H9 (cell line): ENCODE measurements around the gene ST7L. TPM values are rescaled to one million over a fixed set of nuclear protein-coding genes. Genes with fewer than 3 reads are reported as not detected.

Experiments
- DNase-seq: peaks from one replicate; pipeline ENCODE4 v3.0.0-alpha.2; 2017
- H2AFZ ChIP-seq: one replicate; pipeline ENCODE4 v1.6.1; 2013; ENCODE audit warnings: mild to moderate bottlenecking, low read length, control low read depth, moderate library complexity
- H2AK5ac ChIP-seq: 2 replicates; pipeline ENCODE4 v1.6.1; 2013; ENCODE audit warnings: low read length, control low read depth, mixed read lengths; ENCODE audit not compliant: insufficient read length
- H2BK120ac ChIP-seq: one replicate; pipeline ENCODE4 v1.6.1; 2013; ENCODE audit warnings: low read depth, mild to moderate bottlenecking, low read length, control low read depth, inconsistent platforms; ENCODE audit not compliant: poor library complexity, severe bottlenecking
- H2BK12ac ChIP-seq: 2 replicates; pipeline ENCODE4 v1.6.1; 2013; ENCODE audit warnings: low read length, control low read depth, mixed read lengths, low read depth; ENCODE audit not compliant: insufficient read length
- H2BK15ac ChIP-seq: 2 replicates; pipeline ENCODE4 v1.6.1; 2013; ENCODE audit warnings: low read depth, low read length, control low read depth
- H2BK20ac ChIP-seq: one replicate; pipeline ENCODE4 v1.6.1; 2013; ENCODE audit warnings: low read depth, mild to moderate bottlenecking, low read length, control low read depth, inconsistent platforms; ENCODE audit not compliant: poor library complexity, severe bottlenecking
- H2BK5ac ChIP-seq: 2 replicates; pipeline ENCODE4 v1.6.1; 2013; ENCODE audit warnings: low read length, control low read depth, mixed read lengths; ENCODE audit not compliant: insufficient read length
- H3K14ac ChIP-seq: 2 replicates; pipeline ENCODE4 v1.6.1; 2013; ENCODE audit warnings: low read length, control low read depth; ENCODE audit not compliant: insufficient read depth
- H3K18ac ChIP-seq: 2 replicates; pipeline ENCODE4 v1.6.1; 2013; ENCODE audit warnings: low read depth, mild to moderate bottlenecking, mixed read lengths, low read length, control low read depth; ENCODE audit not compliant: insufficient read length
- H3K23ac ChIP-seq: 2 replicates; pipeline ENCODE4 v1.6.1; 2013; ENCODE audit warnings: low read length, control low read depth, mixed read lengths, low read depth; ENCODE audit not compliant: insufficient read length
- H3K23me2 ChIP-seq: 2 replicates; pipeline ENCODE4 v1.6.1; 2013; ENCODE audit warnings: low read depth, mild to moderate bottlenecking, mixed read lengths, low read length, control low read depth; ENCODE audit not compliant: insufficient read length, poor library complexity, severe bottlenecking
- H3K27ac ChIP-seq: 2 replicates; pipeline ENCODE4 v1.5.1; 2013; ENCODE audit warnings: low read length, control low read depth, mixed read lengths, low read depth; ENCODE audit not compliant: insufficient read length
- H3K27me3 ChIP-seq: 2 replicates; pipeline ENCODE4 v1.6.1; 2013; ENCODE audit warnings: low read length, control low read depth, inconsistent platforms; ENCODE audit not compliant: insufficient read depth
- H3K4ac ChIP-seq: 2 replicates; pipeline ENCODE4 v1.6.1; 2013; ENCODE audit warnings: low read depth, mild to moderate bottlenecking, control low read depth, inconsistent platforms, low read length, moderate library complexity
- H3K4me1 ChIP-seq: 2 replicates; pipeline ENCODE4 v1.6.1; 2013; ENCODE audit warnings: low read length, control low read depth, inconsistent platforms; ENCODE audit not compliant: insufficient read depth
- H3K4me2 ChIP-seq: 2 replicates; pipeline ENCODE4 v1.6.1; 2013; ENCODE audit warnings: low read length, control low read depth, mixed read lengths; ENCODE audit not compliant: insufficient read length, insufficient read depth
- H3K56ac ChIP-seq: 2 replicates; pipeline ENCODE4 v1.6.1; 2013; ENCODE audit warnings: low read depth, mild to moderate bottlenecking, mixed read lengths, low read length, control low read depth; ENCODE audit not compliant: insufficient read length
- H3K79me1 ChIP-seq: 2 replicates; pipeline ENCODE4 v1.6.1; 2013; ENCODE audit warnings: low read depth, mild to moderate bottlenecking, moderate library complexity, low read length, control low read depth, inconsistent platforms; ENCODE audit not compliant: insufficient read depth, poor library complexity, severe bottlenecking
- H3K79me2 ChIP-seq: 2 replicates; pipeline ENCODE4 v1.6.1; 2013; ENCODE audit warnings: low read length, control low read depth, inconsistent platforms; ENCODE audit not compliant: insufficient read depth
- H3K9ac ChIP-seq: 2 replicates; pipeline ENCODE4 v1.6.1; 2013; ENCODE audit warnings: low read length, control low read depth, mixed read lengths; ENCODE audit not compliant: insufficient read length; ENCODE audit errors: extremely low read depth
- H3K9me3 ChIP-seq: one replicate; pipeline ENCODE4 v1.6.1; 2013; ENCODE audit warnings: low read depth, low read length, inconsistent platforms; ENCODE audit not compliant: control insufficient read depth
- H3T11ph ChIP-seq: one replicate; pipeline ENCODE4 v1.6.1; 2013; ENCODE audit warnings: mild to moderate bottlenecking, low read length, control low read depth, inconsistent platforms
- H4K20me1 ChIP-seq: one replicate; pipeline ENCODE4 v1.6.1; 2013; ENCODE audit not compliant: control insufficient read depth, insufficient read length, insufficient read depth
- H4K5ac ChIP-seq: 2 replicates; pipeline ENCODE4 v1.6.1; 2013; ENCODE audit warnings: low read depth, mild to moderate bottlenecking, mixed read lengths, low read length, control low read depth; ENCODE audit not compliant: insufficient read length
- H4K8ac ChIP-seq: replicated peaks from 2 replicates; pipeline ENCODE4 v1.6.1; 2013; ENCODE audit warnings: low read length, control low read depth, mixed read lengths, low read depth; ENCODE audit not compliant: insufficient read length
- H4K91ac ChIP-seq: 2 replicates; pipeline ENCODE4 v1.6.1; 2013; ENCODE audit warnings: low read depth, mild to moderate bottlenecking, moderate library complexity, mixed read lengths, low read length, control low read depth; ENCODE audit not compliant: insufficient read length
- H3K27ac Mint-ChIP-seq, 3 experiments: 2 replicates in 2 of 3; 3 replicates in 1 of 3; pipeline ENCODE4 v1.8.0; 2020 to 2021; ENCODE audit warnings: mixed read lengths in 3 of 3, mild to moderate bottlenecking in 1 of 3, moderate library complexity in 1 of 3
- H3K27me3 Mint-ChIP-seq: 2 replicates; pipeline ENCODE4 v1.8.0; 2021; ENCODE audit warnings: low read depth, mild to moderate bottlenecking, moderate library complexity, mixed read lengths
- H3K36me3 Mint-ChIP-seq, 3 experiments: 2 replicates in 2 of 3; 3 replicates in 1 of 3; pipeline ENCODE4 v1.8.0; 2020 to 2021; ENCODE audit warnings: low read depth in 3 of 3, mixed read lengths in 3 of 3; ENCODE audit not compliant: insufficient read depth in 1 of 3
- H3K4me1 Mint-ChIP-seq, 2 experiments: 2 replicates each; pipeline ENCODE4 v1.8.0; 2020; ENCODE audit warnings: mixed read lengths in 2 of 2
- H3K4me3 Mint-ChIP-seq, 2 experiments: 2 replicates in 1 of 2; 3 replicates in 1 of 2; pipeline ENCODE4 v1.8.0; 2020 to 2021; ENCODE audit warnings: mild to moderate bottlenecking in 2 of 2, mixed read lengths in 2 of 2, moderate library complexity in 1 of 2
- H3K9me3 Mint-ChIP-seq, 2 experiments: 2 replicates in 1 of 2; 3 replicates in 1 of 2; pipeline ENCODE4 v1.8.0; 2020; ENCODE audit warnings: mild to moderate bottlenecking in 2 of 2, mixed read lengths in 2 of 2, moderate library complexity in 1 of 2
- WGBS: extraction: QIAGEN DNeasy Blood & Tissue Kit; methylation state at CpG from one replicate; pipeline ENCODE4 v1.1.7; 2013; ENCODE audit warnings: missing lambda C conversion rate, low lambda C conversion rate, mixed read lengths; ENCODE audit not compliant: insufficient read length; ENCODE audit errors: extremely low coverage; 5-methylcytosine and 5-hydroxymethylcytosine counted together
- total RNA-seq: library from RNA; stranded (reverse); gene quantifications from 2 replicates; pipeline ENCODE4 v1.2.1, GENCODE V29; 2021
- TF ChIP-seq, protein P1 (sequence below): fragments of 200-600 bp; sonication (generic); conservative IDR thresholded peaks from 3 replicates; pipeline ENCODE4 v1.8.0; 2021; ENCODE audit warnings: antibody characterized with exemption, mild to moderate bottlenecking

Gene ST7L
- total RNA-seq, 1 experiment from 2014 or later = 16.0 TPM

DNA sequence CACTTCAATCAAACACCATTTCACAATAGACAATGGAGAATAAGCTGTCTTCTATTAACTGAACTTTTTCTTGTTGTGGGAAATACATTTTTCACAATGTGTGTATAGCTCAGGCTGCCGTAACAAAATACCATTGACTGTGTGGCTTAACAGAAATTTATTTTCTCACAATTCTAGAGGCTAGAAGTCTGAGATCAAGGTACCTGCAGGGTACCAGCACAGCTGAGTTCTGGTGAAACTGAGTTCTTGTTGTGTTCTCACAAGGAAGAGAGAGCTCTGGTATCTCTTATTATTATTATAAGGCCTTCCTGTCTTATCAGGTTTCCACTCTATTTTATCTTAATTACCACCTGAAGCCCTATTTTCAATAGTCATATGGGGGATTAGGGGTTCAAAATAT, 15.4 kb downstream of the ST7L start:
- H3K27ac ChIP-seq = no peak overlapping the region
- H3K27me3 Mint-ChIP-seq = no peaks in the 10 kb centered on the region
- no peak overlapping the region for H3K4ac ChIP-seq
- H3K18ac ChIP-seq = no peak overlapping the region
- no peak for DNase-seq
- no peaks in the 10 kb centered on the region for H3K27me3 ChIP-seq
- no peaks in the 10 kb centered on the region for H3K79me1 ChIP-seq
- H2BK20ac ChIP-seq = no peak overlapping the region
- H3K79me2 ChIP-seq = no peaks in the 10 kb centered on the region
- no peak overlapping the region for H3K56ac ChIP-seq
- H3K4me1 Mint-ChIP-seq = no peaks in the 10 kb centered on the region
- H3K4me3 Mint-ChIP-seq = no peak overlapping the region
- no peak overlapping the region for H2AFZ ChIP-seq
- H4K8ac ChIP-seq = no peak overlapping the region
- no peak overlapping the region for H2AK5ac ChIP-seq
- no peaks in the 10 kb centered on the region for H3K9me3 ChIP-seq
- H3K4me1 ChIP-seq = no peaks in the 10 kb centered on the region
- no peak overlapping the region for H4K5ac ChIP-seq
- H3K36me3 Mint-ChIP-seq = peaks cover 8 to 51% (median 33%) of the 10 kb centered on the region in 3 experiments; a peak in 6 of 7 replicates
- no peak overlapping the region for H2BK120ac ChIP-seq
- H3K9me3 Mint-ChIP-seq = no peaks in the 10 kb centered on the region
- H3T11ph ChIP-seq = no peak overlapping the region
- H3K23me2 ChIP-seq = no peaks in the 10 kb centered on the region
- no peaks in the 10 kb centered on the region for H4K20me1 ChIP-seq
- no peak overlapping the region for H3K27ac Mint-ChIP-seq
- no peak overlapping the region for H4K91ac ChIP-seq
- H3K23ac ChIP-seq = no peak overlapping the region
- H3K14ac ChIP-seq = no peak overlapping the region
- no peak overlapping the region for H2BK12ac ChIP-seq
- TF ChIP-seq, protein P1, sequence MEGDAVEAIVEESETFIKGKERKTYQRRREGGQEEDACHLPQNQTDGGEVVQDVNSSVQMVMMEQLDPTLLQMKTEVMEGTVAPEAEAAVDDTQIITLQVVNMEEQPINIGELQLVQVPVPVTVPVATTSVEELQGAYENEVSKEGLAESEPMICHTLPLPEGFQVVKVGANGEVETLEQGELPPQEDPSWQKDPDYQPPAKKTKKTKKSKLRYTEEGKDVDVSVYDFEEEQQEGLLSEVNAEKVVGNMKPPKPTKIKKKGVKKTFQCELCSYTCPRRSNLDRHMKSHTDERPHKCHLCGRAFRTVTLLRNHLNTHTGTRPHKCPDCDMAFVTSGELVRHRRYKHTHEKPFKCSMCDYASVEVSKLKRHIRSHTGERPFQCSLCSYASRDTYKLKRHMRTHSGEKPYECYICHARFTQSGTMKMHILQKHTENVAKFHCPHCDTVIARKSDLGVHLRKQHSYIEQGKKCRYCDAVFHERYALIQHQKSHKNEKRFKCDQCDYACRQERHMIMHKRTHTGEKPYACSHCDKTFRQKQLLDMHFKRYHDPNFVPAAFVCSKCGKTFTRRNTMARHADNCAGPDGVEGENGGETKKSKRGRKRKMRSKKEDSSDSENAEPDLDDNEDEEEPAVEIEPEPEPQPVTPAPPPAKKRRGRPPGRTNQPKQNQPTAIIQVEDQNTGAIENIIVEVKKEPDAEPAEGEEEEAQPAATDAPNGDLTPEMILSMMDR = no peak
- H3K4me2 ChIP-seq = no peak overlapping the region
- no peak overlapping the region for H3K9ac ChIP-seq
- H2BK5ac ChIP-seq = no peak overlapping the region
- H2BK15ac ChIP-seq = no peak overlapping the region
- WGBS = no CpG with 5 or more reads among the region's 1 CpG
